Nephron progenitor cell (in vitro differentiated cells): ENCODE results near the gene PTPN3.

Experiments used
- DNase-seq: peaks from one replicate; pipeline ENCODE4 v3.0.0; 2021
- H3K27ac Mint-ChIP-seq: 2 replicates; pipeline ENCODE4 v1.8.0; 2021; ENCODE audit warnings: mild to moderate bottlenecking, moderate library complexity, mixed read lengths
- H3K27me3 Mint-ChIP-seq: 2 replicates; pipeline ENCODE4 v1.8.0; 2021; ENCODE audit warnings: mild to moderate bottlenecking, low read depth, mixed read lengths; ENCODE audit not compliant: poor library complexity
- H3K36me3 Mint-ChIP-seq: 2 replicates; pipeline ENCODE4 v1.8.0; 2021; ENCODE audit warnings: low read depth, mixed read lengths
- H3K4me1 Mint-ChIP-seq: 2 replicates; pipeline ENCODE4 v1.8.0; 2021; ENCODE audit warnings: mixed read lengths
- H3K4me3 Mint-ChIP-seq: 2 replicates; pipeline ENCODE4 v1.8.0; 2021; ENCODE audit warnings: mild to moderate bottlenecking, moderate library complexity, mixed read lengths
- H3K9me3 Mint-ChIP-seq: 2 replicates; pipeline ENCODE4 v1.8.0; 2021; ENCODE audit warnings: mild to moderate bottlenecking, moderate library complexity, mixed read lengths
- TF ChIP-seq, protein P1 (sequence below): fragments of 200-600 bp; sonication (generic); IDR thresholded peaks from 2 replicates; pipeline ENCODE4 v1.5.0; 2021; ENCODE audit warnings: antibody characterized with exemption

PTPN3 gene

DNA sequence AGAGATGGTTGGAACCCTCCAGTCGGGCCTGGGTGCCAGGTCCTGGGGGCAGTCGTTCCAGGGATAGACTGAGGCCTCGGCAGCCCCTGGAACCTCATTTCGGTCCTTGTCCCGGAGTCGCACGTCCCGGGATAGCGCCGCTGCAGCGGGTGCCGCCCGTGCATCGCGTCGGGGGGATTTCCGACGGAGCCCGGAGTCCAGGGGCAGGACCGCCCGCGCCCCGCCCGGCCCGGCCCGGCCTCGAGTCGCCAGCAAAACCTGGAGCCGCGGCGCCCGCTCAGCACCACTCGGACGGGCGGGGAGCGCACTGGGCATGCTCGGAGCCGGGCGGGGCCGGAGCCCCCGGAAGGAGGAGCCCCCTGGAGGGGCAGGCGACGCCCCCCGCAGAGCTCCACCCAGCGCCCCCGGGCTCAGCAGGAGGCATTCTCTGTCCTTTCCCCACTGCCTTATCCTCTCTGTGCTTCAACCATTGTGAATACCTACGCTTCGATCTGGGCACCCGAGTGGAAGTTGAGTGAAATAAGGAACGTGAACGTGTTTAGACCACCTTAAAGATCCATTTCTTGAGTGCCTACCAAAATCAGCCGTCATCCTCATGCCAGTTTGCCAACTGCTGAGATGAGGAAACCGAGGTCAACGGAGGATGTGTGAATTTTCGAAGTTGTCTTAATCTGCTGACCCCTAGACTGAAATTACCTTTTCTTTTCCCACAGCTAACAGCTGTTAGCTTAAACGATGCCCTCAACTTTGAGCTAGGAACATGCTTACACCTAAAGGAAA, 1.7 kb upstream of the PTPN3 start:
- Mint-ChIP-seq H3K27me3 (peaks cover 86% of the 10 kb centered on the region), H3K4me1 (peaks cover 26% of the 10 kb centered on the region), H3K9me3 (no peaks in the 10 kb centered on the region), H3K4me3 (peak overlapping the region; percentile 82), H3K27ac (no peak overlapping the region), H3K36me3 (no peaks in the 10 kb centered on the region)
- DNase-seq = peak; percentile 82
- TF ChIP-seq, protein P1, sequence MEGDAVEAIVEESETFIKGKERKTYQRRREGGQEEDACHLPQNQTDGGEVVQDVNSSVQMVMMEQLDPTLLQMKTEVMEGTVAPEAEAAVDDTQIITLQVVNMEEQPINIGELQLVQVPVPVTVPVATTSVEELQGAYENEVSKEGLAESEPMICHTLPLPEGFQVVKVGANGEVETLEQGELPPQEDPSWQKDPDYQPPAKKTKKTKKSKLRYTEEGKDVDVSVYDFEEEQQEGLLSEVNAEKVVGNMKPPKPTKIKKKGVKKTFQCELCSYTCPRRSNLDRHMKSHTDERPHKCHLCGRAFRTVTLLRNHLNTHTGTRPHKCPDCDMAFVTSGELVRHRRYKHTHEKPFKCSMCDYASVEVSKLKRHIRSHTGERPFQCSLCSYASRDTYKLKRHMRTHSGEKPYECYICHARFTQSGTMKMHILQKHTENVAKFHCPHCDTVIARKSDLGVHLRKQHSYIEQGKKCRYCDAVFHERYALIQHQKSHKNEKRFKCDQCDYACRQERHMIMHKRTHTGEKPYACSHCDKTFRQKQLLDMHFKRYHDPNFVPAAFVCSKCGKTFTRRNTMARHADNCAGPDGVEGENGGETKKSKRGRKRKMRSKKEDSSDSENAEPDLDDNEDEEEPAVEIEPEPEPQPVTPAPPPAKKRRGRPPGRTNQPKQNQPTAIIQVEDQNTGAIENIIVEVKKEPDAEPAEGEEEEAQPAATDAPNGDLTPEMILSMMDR = no peak

DNA sequence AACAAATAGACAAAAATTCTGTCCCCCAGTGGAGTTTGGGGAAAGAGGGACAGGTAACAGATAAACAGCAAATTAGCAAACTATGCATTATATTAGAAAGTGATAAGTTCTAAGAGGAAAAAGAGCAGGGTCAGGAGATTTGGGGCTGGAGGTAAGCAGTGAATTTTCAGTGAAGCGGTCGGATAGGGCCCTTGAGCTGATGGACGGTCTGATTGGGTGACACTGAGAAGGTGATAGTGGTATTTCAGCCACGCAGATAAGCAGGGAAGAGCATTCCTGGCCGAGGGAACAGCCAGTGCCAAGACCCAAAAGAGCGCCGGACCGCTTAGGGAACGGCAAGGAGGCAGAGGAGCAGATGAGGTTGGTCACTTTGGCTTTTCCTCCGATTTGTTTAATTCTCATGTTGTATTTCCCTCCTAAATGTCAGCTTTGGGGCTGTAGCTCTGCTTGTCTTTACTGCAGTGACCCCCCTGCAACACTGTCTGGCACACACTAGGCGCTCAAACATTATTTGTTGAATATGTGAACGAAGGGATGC, 1.1 kb upstream of the PTPN3 start:
- Mint-ChIP-seq H3K27me3 (peaks cover 90% of the 10 kb centered on the region), H3K4me3 (peak overlapping the region; percentile 82), H3K27ac (no peak overlapping the region), H3K4me1 (peaks cover 23% of the 10 kb centered on the region), H3K36me3 (no peaks in the 10 kb centered on the region), H3K9me3 (no peaks in the 10 kb centered on the region)
- no peak for DNase-seq
- TF ChIP-seq, protein P1 = no peak

DNA sequence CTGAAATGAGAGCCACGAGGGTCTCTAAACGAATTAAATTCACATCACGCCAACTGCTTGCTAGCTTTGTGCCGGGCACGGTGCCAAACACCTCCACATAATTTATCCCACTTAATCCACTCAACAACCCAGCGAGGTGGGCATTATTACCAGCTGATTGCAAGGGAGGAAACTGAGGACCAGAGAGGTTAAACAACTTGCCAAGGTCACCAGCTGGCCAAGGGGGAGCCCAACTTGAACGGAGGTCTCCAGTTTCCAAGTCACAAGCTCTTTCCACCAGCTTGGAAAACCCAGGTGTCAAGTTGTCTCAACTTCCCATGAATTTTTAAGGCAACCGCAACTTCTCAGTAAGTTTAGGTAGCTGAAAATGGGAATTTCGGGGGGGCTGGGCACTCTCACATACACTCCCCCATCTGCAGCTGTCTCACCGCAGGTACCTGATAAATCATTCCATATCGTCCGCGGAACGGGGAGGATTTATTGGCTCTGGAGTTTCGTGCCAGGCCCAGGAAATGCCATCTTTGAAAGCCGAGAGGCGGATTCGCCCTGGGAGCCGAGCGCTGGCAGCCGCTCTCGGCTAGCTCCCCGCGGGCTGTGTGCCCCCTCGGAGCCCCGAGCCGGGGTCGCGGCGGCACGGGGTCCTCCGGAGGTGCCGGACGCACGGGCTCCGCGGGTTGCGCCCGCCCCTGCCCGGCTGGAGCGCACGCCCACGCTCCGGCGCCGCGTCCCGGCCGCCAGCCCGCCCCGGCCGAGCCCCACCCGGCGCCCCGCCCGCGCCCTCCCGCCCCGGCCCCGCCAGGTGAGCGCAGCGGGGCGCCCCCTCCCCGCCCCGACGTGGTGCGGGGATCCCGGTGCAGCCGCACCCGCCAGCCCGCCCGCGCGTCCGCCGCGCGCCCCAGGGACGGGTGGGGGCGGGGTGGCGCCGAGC, 617 bp downstream of the PTPN3 start:
- Mint-ChIP-seq H3K4me3 (peak overlapping the region; percentile 78), H3K9me3 (no peaks in the 10 kb centered on the region), H3K4me1 (peaks cover 26% of the 10 kb centered on the region), H3K27me3 (peaks cover 87% of the 10 kb centered on the region), H3K27ac (no peak overlapping the region), H3K36me3 (no peaks in the 10 kb centered on the region)
- DNase-seq = peak; percentile 43
- TF ChIP-seq, protein P1 = no peak

- Mint-ChIP-seq H3K9me3 (no peaks in the 10 kb centered on the region), H3K36me3 (no peaks in the 10 kb centered on the region), H3K4me1 (peaks cover 27% of the 10 kb centered on the region), H3K27me3 (peaks cover 80% of the 10 kb centered on the region), H3K4me3 (peak overlapping the region; percentile 78), H3K27ac (no peak overlapping the region)
- no peak for DNase-seq
- TF ChIP-seq, protein P1 = no peak
Observed at GRCh38 chr9:109496841-109497225, 1.3 kb downstream of the PTPN3 start.

DNA sequence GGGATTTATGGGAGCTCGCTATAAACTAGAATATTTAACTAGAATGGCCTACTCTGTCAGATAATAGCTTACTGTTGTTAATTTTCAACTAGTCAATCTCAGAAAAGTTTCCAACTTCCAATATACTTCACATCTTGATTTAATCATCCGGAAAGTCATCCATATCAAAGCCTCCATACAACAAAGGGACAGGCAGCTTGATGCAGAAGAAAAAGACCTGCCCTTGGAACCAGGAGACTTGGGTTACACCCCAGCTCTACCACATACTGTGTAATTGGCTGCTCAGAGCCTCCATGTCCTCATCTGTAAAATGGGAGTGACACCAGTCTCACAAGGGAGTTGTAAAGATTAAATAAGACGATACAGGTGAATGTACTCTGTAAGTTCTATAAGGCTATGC, 1.9 kb downstream of the PTPN3 start:
- TF ChIP-seq, protein P1 = no peak
- H3K36me3 Mint-ChIP-seq = no peaks in the 10 kb centered on the region
- no peak for DNase-seq
- no peak overlapping the region for H3K27ac Mint-ChIP-seq
- H3K9me3 Mint-ChIP-seq = no peaks in the 10 kb centered on the region
- peak overlapping the region; percentile 64 for H3K4me3 Mint-ChIP-seq
- peaks cover 33% of the 10 kb centered on the region for H3K4me1 Mint-ChIP-seq
- H3K27me3 Mint-ChIP-seq = peaks cover 74% of the 10 kb centered on the region
